NCI-H2107 treated with DMSO at 0.1 percent for 48 hours (cell line): ENCODE measurements around the gene CEP104.
"Not testable (repeated sequence)": the region's sequence is repeated elsewhere in the genome, so short reads cannot be mapped to it uniquely, and the experiment has no call there.

Experiments
- DNase-seq: peaks from one replicate; lab custom pipeline; 2025; ENCODE audit not compliant: unreplicated experiment; lab: John Stamatoyannopoulos, UW

The CEP104 gene

GRCh38 chr1:3828391-3828790, 28.6 kb downstream of the CEP104 start:
- no peak for DNase-seq

DNA sequence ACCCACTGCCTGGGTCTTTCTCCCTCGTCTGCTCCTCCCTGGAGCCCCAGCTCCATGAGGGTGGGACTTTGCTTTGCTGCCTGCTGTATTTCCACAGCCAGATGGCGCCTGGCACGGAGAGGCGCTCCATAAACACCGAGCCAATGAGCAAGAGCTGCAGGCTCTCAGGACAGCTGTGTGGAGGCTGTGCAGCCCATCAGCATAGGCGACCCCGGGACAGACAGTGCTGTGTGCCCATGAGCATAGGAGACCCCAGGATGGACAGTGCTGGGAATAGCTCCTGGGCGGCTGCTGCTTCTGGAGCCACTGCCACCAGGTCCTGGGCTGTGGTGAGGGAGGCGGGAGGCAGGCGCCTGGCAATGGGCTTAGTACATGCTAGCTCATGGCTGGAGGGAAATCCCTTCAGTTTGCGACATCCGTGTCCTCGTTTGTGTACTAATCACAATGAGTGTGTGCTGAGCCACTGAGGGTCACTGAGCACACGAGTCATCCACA, 29.2 kb downstream of the CEP104 start:
- DNase-seq = no peak

DNA sequence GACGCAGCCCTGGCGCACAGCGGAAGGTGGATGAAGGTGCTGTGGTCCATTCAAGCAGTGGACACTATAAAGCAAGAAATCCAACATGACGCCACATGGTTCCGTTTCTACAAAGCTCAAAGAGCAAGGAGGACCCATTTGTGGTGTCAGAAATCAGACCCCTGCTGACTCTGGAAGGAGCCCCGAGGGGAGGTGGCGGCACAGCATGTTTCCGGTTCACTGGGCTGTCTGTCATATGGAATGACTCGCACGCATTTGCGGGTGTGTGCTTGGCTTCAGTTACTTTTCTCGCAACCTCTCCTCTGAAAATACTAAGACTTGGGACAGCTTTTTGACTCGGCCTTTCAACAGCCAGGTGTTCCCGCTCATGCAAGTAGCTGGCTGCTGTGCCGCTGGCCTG, 31.7 kb downstream of the CEP104 start:
- DNase-seq = no peak

- no peak for DNase-seq
Measured at GRCh38 chr1:3824650-3825049, 32.4 kb downstream of the CEP104 start.

GRCh38 chr1:3822421-3822820, 34.6 kb downstream of the CEP104 start:
- DNase-seq = no peak

- DNase-seq = no peak
Measured at GRCh38 chr1:3821908-3822307, 35.1 kb downstream of the CEP104 start.

DNA sequence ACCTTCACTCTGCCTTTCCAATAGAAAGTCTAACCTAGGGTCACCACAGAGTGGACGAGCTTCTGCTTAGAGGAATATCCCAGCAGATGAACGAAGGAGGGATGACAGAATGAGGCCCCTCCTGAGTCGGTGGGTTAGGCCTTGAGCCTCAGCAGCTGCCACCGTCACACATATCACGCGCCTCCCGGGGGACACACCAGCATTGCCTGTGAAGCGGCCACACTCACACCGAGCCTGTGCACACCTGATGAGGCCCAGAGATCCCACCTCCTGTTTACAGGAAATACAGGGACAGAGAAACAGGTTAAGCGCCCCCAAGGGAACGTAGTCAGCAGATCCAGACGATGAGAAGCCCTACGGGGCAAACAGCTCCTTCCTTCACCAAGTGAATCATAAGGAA, 35.6 kb downstream of the CEP104 start:
- no peak for DNase-seq

DNA sequence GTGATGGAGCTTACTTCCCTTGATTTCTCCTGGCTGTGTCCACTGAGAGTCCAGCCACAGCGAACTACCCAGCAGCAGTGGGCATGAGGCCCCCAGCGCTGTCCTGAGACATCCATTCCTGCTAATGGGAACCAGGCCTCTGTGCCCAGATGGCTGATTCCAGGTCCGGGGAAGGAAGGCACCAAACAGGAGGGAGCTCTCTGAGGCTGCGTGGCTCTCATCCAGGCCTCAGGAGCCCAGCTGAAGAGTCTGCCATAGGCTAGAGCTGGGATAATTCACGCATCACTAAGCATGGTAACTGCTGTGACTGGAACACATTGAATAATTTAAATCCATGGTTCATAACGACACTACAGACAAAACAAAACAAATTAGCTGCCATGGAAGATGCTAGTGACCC, 36.0 kb downstream of the CEP104 start:
- peak; percentile 1 for DNase-seq

- no peak for DNase-seq
Measured at GRCh38 chr1:3820316-3820715, 36.7 kb downstream of the CEP104 start.

DNA sequence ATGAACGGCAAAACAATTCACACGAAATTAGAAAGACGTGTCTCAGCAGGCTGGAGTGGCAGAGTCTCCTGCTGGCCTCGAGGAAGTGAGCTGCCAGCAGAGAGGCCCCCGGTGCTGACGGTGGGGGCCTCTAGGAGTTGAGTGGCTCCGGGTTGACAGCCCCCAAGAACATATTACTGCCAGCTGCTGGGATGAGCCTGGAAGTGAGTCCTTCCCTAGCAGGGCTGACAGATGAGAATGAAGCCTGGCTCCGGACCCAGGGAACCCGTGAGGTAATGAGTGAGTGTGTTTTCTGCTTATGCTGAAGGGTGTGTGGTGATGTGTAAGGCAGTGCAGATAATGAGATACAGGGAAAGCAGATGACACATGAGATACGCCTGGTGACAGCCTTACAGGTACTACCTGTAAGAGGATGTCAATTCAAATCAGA, 37.2 kb downstream of the CEP104 start:
- no peak for DNase-seq

GRCh38 chr1:3817821-3818597, 39.0 kb downstream of the CEP104 start:
- no peak for DNase-seq

DNA sequence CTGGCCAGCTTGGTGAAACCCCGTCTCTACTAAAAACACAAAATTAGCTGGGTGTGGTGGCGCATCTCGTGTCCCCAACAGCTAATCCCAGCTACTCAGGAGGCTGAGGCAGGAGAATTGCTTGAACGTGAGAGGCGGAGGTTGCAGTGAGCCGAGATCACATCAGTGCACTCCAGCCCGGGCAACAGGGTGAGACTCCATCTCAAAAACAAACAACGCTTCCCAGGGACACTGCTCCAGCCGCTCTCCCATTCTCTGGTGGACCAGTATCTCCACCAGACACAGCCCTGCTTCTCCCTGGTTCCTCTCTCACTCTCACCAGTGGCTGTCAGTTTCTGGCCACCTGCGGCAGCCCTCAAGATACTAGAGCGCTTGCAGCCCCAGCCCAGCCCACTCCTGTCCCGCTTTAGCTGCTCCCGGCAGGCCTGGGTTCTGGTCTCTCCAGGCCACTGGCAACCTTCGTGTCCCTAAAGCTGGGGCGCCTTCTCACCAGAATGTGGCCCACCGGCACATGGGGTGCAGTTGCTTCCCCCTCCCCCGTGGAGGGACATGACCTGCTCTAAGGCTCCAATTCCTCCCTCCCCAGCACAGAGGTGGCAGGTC, 39.8 kb downstream of the CEP104 start:
- no peak for DNase-seq

GRCh38 chr1:3816331-3817137, 40.5 kb downstream of the CEP104 start:
- DNase-seq = no peak

DNA sequence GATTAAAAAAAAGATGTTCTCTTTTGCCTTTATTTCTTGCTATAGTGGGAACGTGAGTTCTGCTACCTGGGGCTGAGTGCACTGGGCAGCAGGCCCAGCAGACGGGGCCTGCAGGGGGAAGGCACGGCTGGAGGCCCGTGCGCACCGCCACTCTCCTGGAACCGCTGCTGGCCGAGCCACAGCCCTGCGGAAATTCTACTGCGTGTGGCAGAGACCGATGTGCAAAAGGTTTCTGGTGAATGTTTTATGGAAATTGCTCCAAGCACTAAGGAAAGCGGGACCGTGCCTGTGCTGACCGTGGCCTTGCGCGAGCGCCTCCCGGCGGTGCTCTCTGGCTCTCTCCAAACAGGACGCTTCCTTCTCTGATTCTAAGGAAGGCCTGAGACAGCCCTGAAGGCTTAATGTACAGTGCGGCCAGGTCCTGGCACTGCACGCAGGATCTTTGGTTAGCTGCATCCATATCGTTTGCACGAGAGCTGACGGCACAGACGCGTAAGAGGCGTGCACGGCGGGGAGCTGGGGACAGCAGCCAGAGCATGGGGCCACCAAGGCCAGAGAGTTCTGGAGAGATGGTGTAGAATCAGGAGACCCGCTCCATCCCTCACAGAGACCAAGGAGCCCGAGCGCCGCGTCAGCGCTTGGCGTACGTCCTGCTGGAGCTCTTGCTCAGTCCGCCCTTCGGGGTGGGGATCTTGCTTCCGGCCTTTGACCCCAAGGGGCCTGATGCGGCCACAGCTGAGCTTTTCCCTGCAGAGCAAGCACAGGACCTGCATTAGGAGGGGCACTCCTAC, 42.0 kb downstream of the CEP104 start:
- no peak for DNase-seq

- DNase-seq = no peak
Measured at GRCh38 chr1:3814065-3814464, 42.9 kb downstream of the CEP104 start.

DNA sequence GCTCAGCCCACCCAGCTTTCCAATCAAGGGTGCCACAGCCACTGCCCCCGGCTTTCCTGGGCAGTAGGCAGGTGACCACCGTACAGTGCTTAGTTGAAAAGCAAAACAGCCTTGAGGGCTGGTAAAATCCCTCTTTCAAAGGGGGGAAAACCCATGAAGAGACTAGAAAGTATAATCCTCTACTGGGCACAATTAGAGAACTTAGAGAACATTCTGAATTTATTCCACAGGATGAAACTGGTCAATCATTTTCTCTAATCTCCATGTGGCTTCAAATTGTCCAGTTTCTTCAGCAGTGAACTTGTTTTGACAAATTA, 45.5 kb downstream of the CEP104 start:
- no peak for DNase-seq

DNA sequence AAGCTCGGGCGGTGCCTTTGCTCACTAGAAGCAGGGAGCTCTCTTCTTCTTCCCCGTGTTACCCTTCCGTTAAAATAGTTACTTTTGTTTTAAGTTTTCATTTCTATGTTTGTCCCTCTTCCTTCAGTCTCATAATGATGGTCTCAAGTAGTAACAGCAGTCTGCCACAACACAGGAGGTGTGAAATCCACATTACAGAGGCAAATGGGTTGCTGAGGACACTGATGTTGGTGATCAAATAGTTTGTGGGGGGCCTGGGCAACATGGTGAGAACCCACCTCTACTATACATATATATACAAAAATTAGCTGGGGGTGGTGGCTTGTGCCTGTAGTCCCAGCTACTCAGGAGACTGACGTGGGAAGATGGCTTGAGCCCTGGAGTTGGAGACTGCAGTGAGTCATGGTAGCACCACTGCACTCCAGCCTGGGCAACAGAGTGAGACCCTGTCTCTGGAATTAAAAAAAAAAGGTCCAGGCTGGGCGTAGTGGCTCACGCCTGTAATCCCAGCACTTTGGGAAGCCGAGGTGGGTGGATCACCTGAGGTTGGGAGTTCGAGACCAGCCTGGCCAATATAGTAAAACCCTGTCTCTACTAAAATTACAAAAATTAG, 46.8 kb downstream of the CEP104 start:
- not testable (repeated sequence) for DNase-seq

DNA sequence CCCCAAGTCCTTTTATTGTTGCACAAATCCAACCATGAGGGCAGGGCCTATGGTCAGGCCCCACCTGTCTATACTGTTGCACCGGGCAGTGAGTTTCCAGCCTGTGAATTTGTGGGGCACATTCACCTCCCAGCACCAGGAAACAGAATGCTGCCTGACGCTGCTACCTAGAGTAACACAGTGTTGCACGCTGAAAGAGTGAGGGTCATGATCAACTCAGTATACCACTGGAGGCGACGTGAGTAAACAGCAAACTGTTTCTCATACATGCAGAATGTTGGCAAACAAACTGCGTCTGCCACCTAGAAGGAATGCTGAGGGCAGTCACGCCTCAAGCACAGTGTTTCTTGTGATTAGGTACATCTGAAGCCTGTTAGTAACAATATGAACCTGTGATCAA, 47.3 kb downstream of the CEP104 start:
- DNase-seq = no peak

GRCh38 chr1:3807769-3808168, 49.2 kb downstream of the CEP104 start:
- no peak for DNase-seq

GRCh38 chr1:3805038-3805437, 52.0 kb downstream of the CEP104 start:
- no peak for DNase-seq

GRCh38 chr1:3804627-3804944, 52.4 kb downstream of the CEP104 start:
- not testable (repeated sequence) for DNase-seq
